SK-N-MC (cell line): ENCODE results near the gene RUNX2.

Experiments used
- EZH2 ChIP-seq: fragments of 200-600 bp; sonication (generic); IDR thresholded peaks from one replicate; pipeline ENCODE4 v1.6.1; 2017; ENCODE audit warnings: antibody characterized with exemption
- FOXP2 ChIP-seq: optimal IDR thresholded peaks from 2 replicates; pipeline ENCODE3; 2011; ENCODE audit warnings: mild to moderate bottlenecking, moderate library complexity; ENCODE audit not compliant: insufficient read depth; ENCODE audit errors: extremely low read length, control extremely low read depth
- POLR2AphosphoS5 ChIP-seq: IDR thresholded peaks from 2 replicates; pipeline ENCODE4 v1.6.1; 2012; ENCODE audit warnings: mild to moderate bottlenecking, low read depth, low read length, borderline replicate concordance

DNA sequence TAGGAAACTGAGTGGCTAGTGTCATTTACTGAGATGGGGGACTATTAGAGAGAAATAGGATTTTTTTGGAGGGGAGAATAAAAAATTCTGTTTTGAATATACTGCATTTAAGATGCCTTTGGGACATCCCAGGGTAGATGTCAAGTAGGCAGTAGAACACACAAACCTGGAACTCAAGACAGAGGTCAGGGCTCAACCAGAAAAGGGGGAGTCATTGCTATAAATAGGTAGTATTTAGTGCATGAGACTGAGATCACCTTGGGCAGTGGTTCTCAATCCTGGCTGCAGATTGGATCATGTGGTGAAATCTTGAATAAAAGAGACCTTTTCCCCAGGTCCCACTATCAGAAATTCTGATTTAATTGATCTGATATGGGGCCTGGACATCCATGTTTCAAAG is 160.1 kb downstream of the RUNX2 start:
- TF ChIP-seq POLR2AphosphoS5, result no peak
- no peak for TF ChIP-seq FOXP2
- no peak for TF ChIP-seq EZH2
